Hematopoietic multipotent progenitor cell treated with erythropoietin and hydrocortisone succinate and interleukin-3 and kit ligand, for 15 days (in vitro differentiated cells): Measurements from ENCODE around the gene GPR161.

Experiments used
- DNase-seq: peaks from one replicate; pipeline ENCODE4 v3.0.0-alpha.2; 2015; ENCODE audit warnings: low spot score

GPR161 gene

DNA sequence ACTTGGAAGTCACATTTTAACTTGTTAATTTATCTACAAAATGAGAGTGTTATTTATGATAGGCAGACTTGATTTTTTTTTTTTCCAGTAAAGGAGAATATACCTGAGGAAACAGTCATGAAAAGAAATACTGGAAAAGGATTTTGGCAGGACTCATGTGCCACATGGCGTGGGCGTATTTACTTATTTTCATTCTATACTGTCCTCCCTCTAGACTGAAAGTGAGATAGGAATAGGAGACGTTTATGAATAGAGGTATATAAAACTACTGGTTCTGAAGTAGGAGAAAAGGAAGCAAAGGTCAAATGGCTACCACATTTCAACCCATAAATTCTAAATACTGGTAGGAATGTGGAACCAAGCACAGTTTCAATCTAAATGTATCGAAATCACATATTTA lies 105.1 kb downstream of the GPR161 start:
- no peak for DNase-seq

- no peak for DNase-seq
These were observed 105.5 kb downstream of the GPR161 start for GRCh38 chr1:168031198-168031597.
